ENCODE results near the gene PAK1.

PAK1 gene

DNA sequence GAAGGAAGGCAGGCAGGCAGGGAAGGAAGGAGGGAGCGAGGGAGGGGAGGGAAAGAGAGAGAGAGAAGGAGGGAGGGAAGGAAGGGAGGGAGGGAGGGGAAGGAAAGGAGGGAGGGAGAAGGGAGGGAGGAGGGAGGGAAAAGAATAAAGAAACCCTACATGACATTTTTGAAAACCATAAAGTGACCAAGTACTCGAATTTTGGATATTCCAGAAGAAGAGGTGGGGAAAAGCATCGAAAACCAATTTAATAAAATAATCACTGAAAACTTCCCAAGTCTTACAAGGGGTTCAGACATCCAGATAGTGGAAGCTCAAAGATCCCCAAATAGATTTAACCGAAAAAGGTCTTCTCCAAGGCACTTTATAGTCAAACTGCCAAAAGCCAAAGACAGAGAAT, 184.2 kb downstream of the PAK1 start:
- DNase-seq (ENCODE audit: low read depth in 2 of 2) = no peak
- H3K4me3 ChIP-seq (replicated peaks in 1 of 2; ENCODE audit: low read depth in 2 of 2, low read length in 2 of 2) = no peak overlapping the region
- TF ChIP-seq, protein P1, sequence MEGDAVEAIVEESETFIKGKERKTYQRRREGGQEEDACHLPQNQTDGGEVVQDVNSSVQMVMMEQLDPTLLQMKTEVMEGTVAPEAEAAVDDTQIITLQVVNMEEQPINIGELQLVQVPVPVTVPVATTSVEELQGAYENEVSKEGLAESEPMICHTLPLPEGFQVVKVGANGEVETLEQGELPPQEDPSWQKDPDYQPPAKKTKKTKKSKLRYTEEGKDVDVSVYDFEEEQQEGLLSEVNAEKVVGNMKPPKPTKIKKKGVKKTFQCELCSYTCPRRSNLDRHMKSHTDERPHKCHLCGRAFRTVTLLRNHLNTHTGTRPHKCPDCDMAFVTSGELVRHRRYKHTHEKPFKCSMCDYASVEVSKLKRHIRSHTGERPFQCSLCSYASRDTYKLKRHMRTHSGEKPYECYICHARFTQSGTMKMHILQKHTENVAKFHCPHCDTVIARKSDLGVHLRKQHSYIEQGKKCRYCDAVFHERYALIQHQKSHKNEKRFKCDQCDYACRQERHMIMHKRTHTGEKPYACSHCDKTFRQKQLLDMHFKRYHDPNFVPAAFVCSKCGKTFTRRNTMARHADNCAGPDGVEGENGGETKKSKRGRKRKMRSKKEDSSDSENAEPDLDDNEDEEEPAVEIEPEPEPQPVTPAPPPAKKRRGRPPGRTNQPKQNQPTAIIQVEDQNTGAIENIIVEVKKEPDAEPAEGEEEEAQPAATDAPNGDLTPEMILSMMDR (IDR thresholded peaks at IDR 0.05; ENCODE audit: low read depth, low read length) = no peak

DNA sequence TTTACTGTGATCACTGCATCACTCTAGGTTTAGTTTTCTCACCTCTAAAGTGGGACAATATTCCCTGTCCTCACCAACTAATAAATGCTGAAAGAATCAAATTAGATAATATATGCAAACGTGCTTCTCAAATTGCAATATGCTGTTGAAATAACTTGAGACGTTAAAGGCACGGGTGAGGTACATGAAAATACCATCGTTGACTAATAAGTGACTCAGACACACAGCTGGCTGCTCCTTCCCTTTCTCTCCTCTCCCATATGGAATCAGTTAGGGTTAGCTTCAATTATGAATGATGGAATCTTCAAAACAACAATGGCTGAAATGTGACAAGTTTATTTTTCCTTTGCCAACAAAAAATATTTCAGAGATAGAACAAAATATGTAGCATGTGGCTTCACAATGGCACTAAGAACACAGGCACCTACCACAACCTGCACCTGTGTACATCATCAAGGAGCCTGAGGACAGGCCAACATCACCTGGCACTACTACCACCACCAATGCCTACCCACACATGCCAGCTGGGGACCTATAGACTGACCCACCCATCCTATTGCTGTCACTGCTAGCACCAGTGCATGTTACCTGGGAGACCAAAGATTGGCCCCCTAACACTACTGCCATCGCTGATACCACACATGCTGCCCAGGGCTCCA, 186.2 kb downstream of the PAK1 start:
- DNase-seq (ENCODE audit: low read depth in 2 of 2) = peak; percentile 73 to 93
- TF ChIP-seq, protein P1 (IDR thresholded peaks at IDR 0.05; ENCODE audit: low read depth, low read length) = no peak
- H3K4me3 ChIP-seq (replicated peaks in 1 of 2; ENCODE audit: low read depth in 2 of 2, low read length in 2 of 2) = no peak overlapping the region

DNA sequence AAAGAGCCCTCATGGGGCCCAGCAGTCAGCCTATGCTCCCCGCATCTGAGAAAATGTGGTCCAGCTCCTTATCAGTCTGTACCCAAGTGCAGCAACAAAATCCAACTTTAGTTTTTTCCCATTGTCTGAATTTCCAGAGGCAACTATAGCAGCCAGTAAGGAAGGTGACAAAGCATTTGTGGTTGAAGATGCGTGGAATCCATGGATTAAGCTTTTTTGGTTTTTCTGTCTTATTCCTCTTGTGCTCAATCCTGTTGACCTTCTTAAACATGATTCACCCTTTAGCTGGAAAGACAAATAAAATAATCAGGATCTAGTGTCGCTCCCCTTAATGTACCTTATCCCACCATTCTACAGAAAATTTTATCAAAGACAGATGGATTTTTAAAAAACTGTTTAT, 186.8 kb downstream of the PAK1 start:
- no peak overlapping the region for H3K4me3 ChIP-seq (replicated peaks in 1 of 2; ENCODE audit: low read depth in 2 of 2, low read length in 2 of 2)
- TF ChIP-seq, protein P1 (IDR thresholded peaks at IDR 0.05; ENCODE audit: low read depth, low read length) = no peak
- peak in 1 of 2 donors; percentile 23 for DNase-seq (ENCODE audit: low read depth in 2 of 2)

DNA sequence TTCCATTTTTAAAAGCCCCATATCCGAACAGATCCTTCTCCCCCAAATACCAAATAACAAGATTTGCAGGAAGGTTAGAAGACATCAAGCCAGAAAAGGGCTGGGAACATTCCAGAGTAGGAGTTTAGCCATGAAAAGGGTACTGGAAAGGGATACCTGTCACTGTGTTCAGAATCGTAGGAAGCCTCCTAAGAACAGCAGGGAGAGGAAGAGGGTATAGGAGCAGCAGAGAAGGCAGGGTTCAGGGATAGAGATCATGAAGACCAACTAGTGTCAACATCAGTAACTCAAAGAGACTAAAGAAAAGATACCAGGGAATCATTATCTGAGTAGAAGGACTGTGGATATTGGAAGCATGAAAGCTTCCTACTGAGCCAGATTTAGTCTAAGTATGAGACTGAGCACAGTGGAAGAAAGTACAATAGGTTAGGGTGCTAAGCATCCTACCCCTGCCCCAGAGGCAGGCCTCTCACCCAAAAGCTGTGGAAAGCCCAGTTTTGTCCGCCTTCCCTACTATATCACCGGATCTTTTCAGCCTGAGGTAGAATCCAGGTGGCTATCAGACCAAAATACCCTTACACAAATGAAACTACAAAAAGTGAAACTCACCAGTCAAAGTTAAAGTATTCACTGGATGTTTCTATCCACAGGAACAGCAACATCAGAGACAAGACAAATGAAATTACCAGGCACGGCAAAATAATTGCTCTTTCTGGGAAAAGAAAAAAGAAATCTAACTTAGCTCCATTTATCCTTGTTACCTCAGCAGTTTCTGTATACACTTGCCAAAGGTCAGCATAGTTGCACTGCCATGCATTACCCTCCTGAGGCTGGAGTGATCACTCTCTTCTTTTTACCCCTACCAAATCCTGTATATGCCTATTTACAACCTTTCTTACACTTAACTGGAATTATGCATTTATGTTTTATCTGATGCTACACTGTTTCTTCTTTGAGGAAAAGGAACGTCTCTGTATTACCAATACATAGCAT, 189.1 kb downstream of the PAK1 start:
- H3K4me3 ChIP-seq (replicated peaks in 1 of 2; ENCODE audit: low read depth in 2 of 2, low read length in 2 of 2) = no peak overlapping the region
- TF ChIP-seq, protein P1 (IDR thresholded peaks at IDR 0.05; ENCODE audit: low read depth, low read length) = no peak
- no peak for DNase-seq (ENCODE audit: low read depth in 2 of 2)

DNA sequence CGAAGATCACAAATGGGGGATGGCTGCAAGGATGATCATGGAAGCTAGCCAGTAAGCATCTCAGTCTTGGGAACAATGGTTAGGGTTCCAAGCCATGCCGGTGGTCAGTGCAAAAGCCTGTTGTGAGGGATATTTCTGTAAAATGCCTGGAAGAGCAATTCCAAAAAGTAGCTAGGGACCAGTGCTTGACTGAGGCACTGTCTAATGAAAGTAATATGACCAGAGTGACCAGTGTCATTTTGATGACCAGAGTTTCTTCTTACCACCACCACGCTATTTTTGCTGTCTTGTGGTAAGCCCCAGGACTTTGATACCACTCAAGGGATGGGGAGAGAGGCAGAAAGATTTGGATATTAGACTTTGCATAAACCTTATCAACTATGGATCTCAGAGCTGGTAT, 190.8 kb downstream of the PAK1 start:
- no peak overlapping the region for H3K4me3 ChIP-seq (replicated peaks in 1 of 2; ENCODE audit: low read depth in 2 of 2, low read length in 2 of 2)
- TF ChIP-seq, protein P1 (IDR thresholded peaks at IDR 0.05; ENCODE audit: low read depth, low read length) = no peak
- DNase-seq (ENCODE audit: low read depth in 2 of 2) = no peak

DNA sequence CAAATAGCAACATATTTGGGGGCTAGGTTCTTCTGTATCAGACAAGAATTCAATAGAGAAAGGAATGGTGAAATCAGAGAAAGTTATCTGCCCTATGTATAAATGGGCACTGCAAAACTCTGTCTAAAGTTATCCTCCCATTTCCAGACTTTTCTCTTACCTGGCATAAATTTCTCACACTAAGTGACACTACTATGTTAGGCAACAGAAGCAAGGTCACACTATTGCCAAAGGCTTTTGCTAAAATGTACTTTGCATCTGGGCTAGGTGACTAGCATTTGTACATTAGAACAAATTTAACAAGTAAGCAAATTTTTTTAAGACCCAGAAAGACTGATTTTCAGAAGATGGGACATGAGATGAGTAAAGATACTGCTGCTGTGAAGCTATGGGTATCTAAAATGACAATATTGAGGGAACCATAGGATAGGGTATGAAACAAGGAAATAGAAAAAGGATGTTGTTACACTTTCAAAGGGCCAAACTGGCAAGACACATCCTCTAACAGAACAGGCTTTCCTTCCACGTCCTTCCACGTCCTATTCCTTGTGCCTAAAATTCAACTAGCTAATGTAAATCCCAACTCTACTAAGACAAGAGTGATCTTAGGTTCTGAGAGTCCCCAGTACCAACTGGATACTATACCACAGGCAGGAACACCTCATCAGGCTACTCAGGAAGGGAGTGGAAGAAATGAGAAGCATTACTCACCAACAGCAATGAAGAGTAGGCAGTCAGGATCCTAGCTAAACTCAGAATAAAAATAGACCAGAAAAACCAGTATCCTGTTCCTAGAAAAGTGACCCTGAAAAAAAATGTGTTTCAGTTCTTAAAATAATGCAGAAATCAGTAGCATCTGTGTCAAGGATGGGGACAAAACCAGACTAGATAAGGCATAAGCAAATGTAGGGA, 195.0 kb downstream of the PAK1 start:
- no peak overlapping the region for H3K4me3 ChIP-seq (replicated peaks in 1 of 2; ENCODE audit: low read depth in 2 of 2, low read length in 2 of 2)
- peak in 1 of 2 donors; percentile 54 for DNase-seq (ENCODE audit: low read depth in 2 of 2)
- TF ChIP-seq, protein P1 (IDR thresholded peaks at IDR 0.05; ENCODE audit: low read depth, low read length) = no peak

Measured in cardiac fibroblast (primary cell).